B cell (primary cell): ENCODE results near the gene MPND. TPM values are rescaled to one million over a fixed set of nuclear protein-coding genes. Genes with fewer than 3 reads are reported as not detected.

ENCODE experiments used
- ATAC-seq: fragments of 200-7000 bp; cut with Tn5 transposase; one replicate; pipeline ENCODE4 v1.10.0; 2021; ENCODE audit warnings: low read depth, mild to moderate bottlenecking, moderate number of reproducible peaks, moderate library complexity
- CTCF ChIA-PET: fragments of 350-600 bp; sonication (Branson Sonifier 250); formaldehyde crosslinking; loops from one replicate; lab custom pipeline; 2021; ENCODE audit warnings: antibody characterized with exemption, inconsistent platforms; lab: Charles Lee
- POLR2A ChIA-PET: fragments of 350-600 bp; sonication (Branson Sonifier 250); formaldehyde crosslinking; loops from one replicate; lab custom pipeline; 2021; ENCODE audit warnings: antibody characterized with exemption; lab: Charles Lee
- DNase-seq: peaks from one replicate; pipeline ENCODE4 v3.0.0; 2013
- H2AFZ ChIP-seq: 2 replicates; pipeline ENCODE4 v1.6.1; 2012; ENCODE audit warnings: mild to moderate bottlenecking, low read depth, low read length; ENCODE audit not compliant: insufficient read depth, poor library complexity, severe bottlenecking
- H3K27ac ChIP-seq, 2 donors: 1 replicate in 1 of 2; 2 replicates in 1 of 2; pipeline ENCODE4 v1.5.1; 2012 to 2013; ENCODE audit warnings: low read length in 2 of 2, mild to moderate bottlenecking in 2 of 2, moderate library complexity in 1 of 2
- H3K27me3 ChIP-seq, 4 experiments: fragments of 200-600 bp in 1 of 4; sonication (generic) in 1 of 4; replicated peaks in 1 of 4; 1 replicate in 2 of 4; 2 replicates in 2 of 4; pipeline versions ENCODE4 v1.6.1 to v1.7.0; 2013 to 2016; ENCODE audit warnings: low read length in 3 of 4, mild to moderate bottlenecking in 2 of 4, mixed read lengths in 1 of 4, moderate library complexity in 1 of 4; ENCODE audit not compliant: insufficient read depth in 4 of 4, control insufficient read depth in 3 of 4; ENCODE audit errors: control extremely low read depth in 1 of 4
- H3K36me3 ChIP-seq, 2 experiments: replicated peaks in 1 of 2; 1 replicate in 1 of 2; 2 replicates in 1 of 2; pipeline versions ENCODE4 v1.6.1 to v1.7.1; 2013; ENCODE audit warnings: low read length in 1 of 2; ENCODE audit not compliant: insufficient read depth in 2 of 2, control insufficient read depth in 1 of 2; ENCODE audit errors: control extremely low read depth in 1 of 2, extremely low read depth in 1 of 2
- H3K4me1 ChIP-seq, 2 donors: fragments of 200-600 bp in 1 of 2; sonication (generic) in 1 of 2; 1 replicate in 1 of 2; 2 replicates in 1 of 2; pipeline versions ENCODE4 v1.5.1 to v1.6.1; 2013 to 2017; ENCODE audit warnings: low read length in 2 of 2; ENCODE audit not compliant: control insufficient read depth in 2 of 2, insufficient read depth in 2 of 2
- H3K4me2 ChIP-seq: replicated peaks from 2 replicates; pipeline ENCODE3; 2012; ENCODE audit warnings: mild to moderate bottlenecking, low read depth, low read length; ENCODE audit not compliant: poor library complexity, severe bottlenecking
- H3K4me3 ChIP-seq, 5 experiments: fragments of 200-600 bp in 1 of 5; sonication (generic) in 1 of 5; 1 replicate in 3 of 5; 2 replicates in 2 of 5; pipeline versions ENCODE4 v1.5.1 to v1.7.0; 2011 to 2016; ENCODE audit warnings: low read length in 4 of 5, mild to moderate bottlenecking in 4 of 5, low read depth in 2 of 5, control low read depth in 1 of 5, moderate library complexity in 1 of 5; ENCODE audit not compliant: insufficient read depth in 1 of 5; ENCODE audit errors: control extremely low read depth in 1 of 5, extremely low read depth in 1 of 5
- H3K79me2 ChIP-seq: fragments of 200-600 bp; sonication (generic); one replicate; pipeline ENCODE4 v1.6.0; 2016; ENCODE audit warnings: low read length; ENCODE audit not compliant: control insufficient read depth, insufficient read depth
- H3K9ac ChIP-seq: fragments of 200-600 bp; sonication (generic); 2 replicates; pipeline ENCODE4 v1.6.1; 2017; ENCODE audit warnings: mild to moderate bottlenecking, low read length, moderate library complexity
- H3K9me3 ChIP-seq, 3 donors: one replicate each; pipeline versions ENCODE4 v1.6.1 to v1.7.1; 2013; ENCODE audit warnings: low read length in 2 of 3; ENCODE audit not compliant: control insufficient read depth in 2 of 3, insufficient read depth in 1 of 3; ENCODE audit errors: control extremely low read depth in 1 of 3
- H4K20me1 ChIP-seq: 2 replicates; pipeline ENCODE4 v1.6.0; 2012; ENCODE audit warnings: mild to moderate bottlenecking, low read length; ENCODE audit not compliant: insufficient read depth, control insufficient read depth, poor library complexity, severe bottlenecking
- H3K27ac Mint-ChIP-seq: one replicate; pipeline ENCODE4 v1.8.0; 2021; ENCODE audit warnings: mixed read lengths
- H3K27me3 Mint-ChIP-seq: one replicate; pipeline ENCODE4 v1.8.0; 2021; ENCODE audit warnings: mixed read lengths
- H3K4me1 Mint-ChIP-seq: one replicate; pipeline ENCODE4 v1.8.0; 2021; ENCODE audit warnings: mixed read lengths
- H3K4me3 Mint-ChIP-seq: one replicate; pipeline ENCODE4 v1.8.0; 2021; ENCODE audit warnings: mixed read lengths
- H3K9me3 Mint-ChIP-seq: one replicate; pipeline ENCODE4 v1.8.0; 2022; ENCODE audit warnings: mixed read lengths; ENCODE audit not compliant: insufficient read depth
- EZH2 ChIP-seq: IDR thresholded peaks from 2 replicates; pipeline ENCODE4 v1.6.1; 2012; ENCODE audit warnings: borderline replicate concordance, low read depth, mild to moderate bottlenecking, moderate library complexity, low read length; ENCODE audit not compliant: insufficient read depth, poor library complexity, severe bottlenecking
- WGBS: methylation state at CpG from one replicate; pipeline ENCODE4 v1.1.5; 2013; ENCODE audit warnings: missing lambda C conversion rate; ENCODE audit not compliant: insufficient coverage; 5-methylcytosine and 5-hydroxymethylcytosine counted together
- intact Hi-C: fragments of 100-400 bp; cut with micrococcal nuclease; formaldehyde crosslinking; loops from one replicate; pipeline ENCODE4 v1.10.0; 2022
- polyA plus RNA-seq: library from polyadenylated mRNA; depleted of rRNA; stranded (reverse); fragments of >200 nt; gene quantifications from 2 replicates; pipeline ENCODE4 v1.2.3, GENCODE V29; 2012
- total RNA-seq, 2 donors: library from RNA; stranded (reverse); fragments of 120-200 nt in 1 of 2; gene quantifications; 1 replicate in 1 of 2; 2 replicates in 1 of 2; pipeline versions ENCODE4 v1.2.3 to v1.2.4, GENCODE V29; 2013 to 2022
- TF ChIP-seq, protein P1 (sequence below): fragments of 200-600 bp; IDR thresholded peaks from one replicate; pipeline ENCODE4 v1.8.0; 2022; ENCODE audit warnings: antibody characterized with exemption, mild to moderate bottlenecking

The MPND gene
- total and polyA plus RNA-seq, 2 donors (not counting 1 experiment from before 2014, with no cell fraction given): 14.5 to 25.6 TPM

- H3K79me2 ChIP-seq: peaks cover 90% of the 10 kb centered on the region
- H3K4me3 Mint-ChIP-seq: peak overlapping the region; percentile 84
- peaks cover 0 to 9% of the 10 kb centered on the region in 2 experiments for H3K36me3 ChIP-seq
- POLR2A ChIA-PET: interaction anchor here (0.6 to 2.0 kb wide), 3 partner anchors 26 to 139 kb away, joined by 3 to 6 read pairs (median 6); partner anchors contain the start of genes MPND and SH3GL1
- no peaks in the 10 kb centered on the region for H3K27me3 ChIP-seq
- H3K9me3 ChIP-seq: peaks cover 0 to 3% (median 0%) of the 10 kb centered on the region in 3 donors
- peaks cover 79% of the 10 kb centered on the region for H4K20me1 ChIP-seq
- WGBS: 88% methylated on average over 24 of the region's 27 CpGs
- H3K4me1 ChIP-seq: peaks cover 100% of the 10 kb centered on the region in 2 donors
- H3K4me1 Mint-ChIP-seq: peaks cover 87% of the 10 kb centered on the region
- H3K9ac ChIP-seq: peak overlapping the region; percentile 47
- intact Hi-C loops: loop anchor here (1.0 to 5.0 kb wide), 2 partner anchors 26 to 83 kb away; partner anchors contain the start of genes SH3GL1 and UBXN6
- H3K27ac Mint-ChIP-seq: no peak overlapping the region
- no peak for ATAC-seq
- no peaks in the 10 kb centered on the region for H3K27me3 Mint-ChIP-seq
- peak overlapping the region; percentile 58 to 63 for H3K27ac ChIP-seq
- peak overlapping the region in 2 of 5 experiments; percentile 39 to 56 for H3K4me3 ChIP-seq
- no peaks in the 10 kb centered on the region for H3K9me3 Mint-ChIP-seq
- DNase-seq: no peak
- CTCF ChIA-PET: interaction anchor here (1.4 to 4.1 kb wide), 7 partner anchors 21 to 387 kb away, joined by 3 to 29 read pairs (median 4); partner anchors contain the start of genes CHAF1A and SH3GL1
- no peak for TF ChIP-seq EZH2
- no peak overlapping the region for H2AFZ ChIP-seq
- H3K4me2 ChIP-seq: peak overlapping the region; percentile 96
Observed at GRCh38 chr19:4374498-4375163, 31.3 kb downstream of the MPND start.

GRCh38 chr19:4375164-4376027, 32.0 kb downstream of the MPND start:
- intact Hi-C loops: loop anchor here (1.0 to 5.0 kb wide), 2 partner anchors 25 to 82 kb away; partner anchors contain the start of genes SH3GL1 and UBXN6
- 59% methylated on average over 8 of the region's 16 CpGs for WGBS
- peak; percentile 85 for DNase-seq
- H2AFZ ChIP-seq: peak overlapping the region; percentile 9
- Mint-ChIP-seq H3K27me3 (no peaks in the 10 kb centered on the region), H3K4me1 (peaks cover 88% of the 10 kb centered on the region), H3K4me3 (peak overlapping the region; percentile 84), H3K27ac (peak overlapping the region; percentile 87), H3K9me3 (no peaks in the 10 kb centered on the region)
- peak overlapping the region; percentile 47 for H3K9ac ChIP-seq
- peak overlapping the region; percentile 58 to 63 for H3K27ac ChIP-seq
- peaks cover 93% of the 10 kb centered on the region for H3K79me2 ChIP-seq
- H3K4me1 ChIP-seq: peaks cover 100% of the 10 kb centered on the region in 2 donors
- H3K27me3 ChIP-seq: no peaks in the 10 kb centered on the region
- ChIA-PET POLR2A (interaction anchor here (0.6 to 2.0 kb wide), 6 partner anchors 9 to 139 kb away, joined by 3 to 6 read pairs (median 4); partner anchors contain the start of genes CHAF1A, MPND and SH3GL1), CTCF (interaction anchor here (0.8 to 4.1 kb wide), 11 partner anchors 9 to 388 kb away, joined by 3 to 29 read pairs (median 4); partner anchors contain the start of genes CHAF1A, MPND and SH3GL1)
- H3K9me3 ChIP-seq: peaks cover 0 to 3% (median 0%) of the 10 kb centered on the region in 3 donors
- peak overlapping the region in 3 of 5 experiments; percentile 38 to 56 (median 39) for H3K4me3 ChIP-seq
- H3K4me2 ChIP-seq: peak overlapping the region; percentile 96
- peaks cover 0 to 9% of the 10 kb centered on the region in 2 experiments for H3K36me3 ChIP-seq
- TF ChIP-seq, protein P1, sequence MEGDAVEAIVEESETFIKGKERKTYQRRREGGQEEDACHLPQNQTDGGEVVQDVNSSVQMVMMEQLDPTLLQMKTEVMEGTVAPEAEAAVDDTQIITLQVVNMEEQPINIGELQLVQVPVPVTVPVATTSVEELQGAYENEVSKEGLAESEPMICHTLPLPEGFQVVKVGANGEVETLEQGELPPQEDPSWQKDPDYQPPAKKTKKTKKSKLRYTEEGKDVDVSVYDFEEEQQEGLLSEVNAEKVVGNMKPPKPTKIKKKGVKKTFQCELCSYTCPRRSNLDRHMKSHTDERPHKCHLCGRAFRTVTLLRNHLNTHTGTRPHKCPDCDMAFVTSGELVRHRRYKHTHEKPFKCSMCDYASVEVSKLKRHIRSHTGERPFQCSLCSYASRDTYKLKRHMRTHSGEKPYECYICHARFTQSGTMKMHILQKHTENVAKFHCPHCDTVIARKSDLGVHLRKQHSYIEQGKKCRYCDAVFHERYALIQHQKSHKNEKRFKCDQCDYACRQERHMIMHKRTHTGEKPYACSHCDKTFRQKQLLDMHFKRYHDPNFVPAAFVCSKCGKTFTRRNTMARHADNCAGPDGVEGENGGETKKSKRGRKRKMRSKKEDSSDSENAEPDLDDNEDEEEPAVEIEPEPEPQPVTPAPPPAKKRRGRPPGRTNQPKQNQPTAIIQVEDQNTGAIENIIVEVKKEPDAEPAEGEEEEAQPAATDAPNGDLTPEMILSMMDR: peak; percentile 63
- no peak for TF ChIP-seq EZH2
- peak; percentile 70 for ATAC-seq
- H4K20me1 ChIP-seq: peaks cover 75% of the 10 kb centered on the region
